Erythroblast (primary cell): ENCODE results near the gene BARHL1.

Source experiments
- GATA1 ChIP-seq: IDR thresholded peaks from 2 replicates; pipeline ENCODE4 v1.6.1; 2011; ENCODE audit warnings: low read depth, mild to moderate bottlenecking, control low read depth, low read length, moderate library complexity
- POLR2A ChIP-seq: IDR thresholded peaks from 2 replicates; pipeline ENCODE4 v1.6.1; 2011; ENCODE audit warnings: mild to moderate bottlenecking, low read length

- TF ChIP-seq POLR2A (no peak), GATA1 (no peak)
Observed at GRCh38 chr9:132609829-132610228, 27.4 kb downstream of the BARHL1 start.
